HepG2 (cell line): Measurements from ENCODE around the gene CD163L1. TPM values are rescaled to one million over a fixed set of nuclear protein-coding genes. Genes with fewer than 3 reads are reported as not detected.

ENCODE experiments used
- ATAC-seq: fragments of 200-7000 bp; cut with Tn5 transposase; 3 replicates; pipeline ENCODE4 v1.9.1; 2020; ENCODE audit warnings: mild to moderate bottlenecking, moderate library complexity
- BruUV-seq: library from RNA; stranded (reverse); fragments of 400-500 nt; replicated peaks from 2 replicates; lab custom pipeline; 2021; lab: Mats Ljungman, UMichigan
- CTCF ChIA-PET: fragments of 300-600 bp; formaldehyde crosslinking; extraction: SDS; loops from one replicate; lab custom pipeline; 2021; ENCODE audit warnings: low total read pairs, inconsistent platforms, low intra/inter-chr PET ratio; lab: Yijun Ruan, JAX
- POLR2A ChIA-PET: fragments of 350-600 bp; sonication (Branson Sonifier 250); formaldehyde crosslinking; loops from one replicate; lab custom pipeline; 2020; ENCODE audit warnings: antibody characterized with exemption, inconsistent platforms; lab: Yijun Ruan, JAX
- DNase-seq: peaks from one replicate; pipeline ENCODE4 v3.0.0-alpha.2; 2015; ENCODE audit warnings: low spot score
- FAIRE-seq: peaks from 3 replicates; lab custom pipeline; 2011; peaks lifted over from hg19 to GRCh38; lab: Jason Lieb, UNC
- H2AFZ ChIP-seq: one replicate; pipeline ENCODE4 v1.6.1; 2011; ENCODE audit warnings: low read length, inconsistent platforms
- H3K27ac ChIP-seq: fragments of 300-600 bp; 3 replicates; pipeline ENCODE4 v1.8.0; 2011; ENCODE audit warnings: mixed run types, mild to moderate bottlenecking, mixed read lengths, low read length, inconsistent platforms; ENCODE audit not compliant: insufficient read depth; ENCODE audit errors: extremely low read length
- H3K27me3 ChIP-seq, 2 experiments: fragments of 200-600 bp in 1 of 2; 2 replicates in 1 of 2; 3 replicates in 1 of 2; pipeline versions ENCODE4 v1.6.0 to v1.8.0; 2011; ENCODE audit warnings: low read length in 2 of 2, mild to moderate bottlenecking in 2 of 2, moderate library complexity in 2 of 2, inconsistent platforms in 1 of 2; ENCODE audit not compliant: insufficient read depth in 2 of 2, control insufficient read depth in 1 of 2
- H3K36me3 ChIP-seq, 2 experiments: fragments of 200-600 bp in 1 of 2; replicated peaks in 1 of 2; 2 replicates in 1 of 2; 3 replicates in 1 of 2; pipeline versions ENCODE4 v1.5.1 to v1.8.0; 2011; ENCODE audit warnings: low read length in 2 of 2, inconsistent platforms in 1 of 2; ENCODE audit not compliant: insufficient read depth in 2 of 2, control insufficient read depth in 1 of 2
- H3K4me1 ChIP-seq: 2 replicates; pipeline ENCODE4 v1.5.1; 2012; ENCODE audit warnings: low read length, inconsistent platforms; ENCODE audit not compliant: insufficient read depth
- H3K4me2 ChIP-seq: 2 replicates; pipeline ENCODE4 v1.6.0; 2011; ENCODE audit warnings: low read depth, low read length, inconsistent platforms
- H3K4me3 ChIP-seq, 3 experiments: fragments of 200-600 bp in 1 of 3; sonication (generic), shearing (Covaris generic) in 1 of 3; replicated peaks in 1 of 3; 2 replicates each; pipeline ENCODE4 v1.5.1; 2011 to 2016; ENCODE audit warnings: low read length in 3 of 3, inconsistent platforms in 2 of 3, low read depth in 2 of 3, mild to moderate bottlenecking in 2 of 3, control low read depth in 1 of 3, mixed read lengths in 1 of 3; ENCODE audit not compliant: insufficient read depth in 1 of 3
- H3K79me2 ChIP-seq: one replicate; pipeline ENCODE4 v1.6.1; 2011; ENCODE audit warnings: low read length, inconsistent platforms; ENCODE audit not compliant: insufficient read depth
- H3K9ac ChIP-seq: 2 replicates; pipeline ENCODE4 v1.6.0; 2011; ENCODE audit warnings: mild to moderate bottlenecking, low read depth, low read length, inconsistent platforms; ENCODE audit not compliant: insufficient read depth
- H3K9me3 ChIP-seq: 2 replicates; pipeline ENCODE4 v1.5.1; 2012; ENCODE audit warnings: mild to moderate bottlenecking, low read length
- H4K20me1 ChIP-seq: 2 replicates; pipeline ENCODE4 v1.6.0; 2011; ENCODE audit warnings: inconsistent platforms, mild to moderate bottlenecking, low read length, moderate library complexity; ENCODE audit not compliant: insufficient read depth
- MAF1 ChIP-seq: sonication (generic); formaldehyde crosslinking; IDR thresholded peaks from 2 replicates; pipeline ENCODE4 v1.5.0; 2020; ENCODE audit warnings: missing genetic modification reagents, borderline replicate concordance
- NFIB ChIP-seq: sonication (generic); formaldehyde crosslinking; IDR thresholded peaks from 2 replicates; pipeline ENCODE4 v1.9.0; 2021; ENCODE audit warnings: missing genetic modification reagents, mild to moderate bottlenecking, borderline replicate concordance
- POLR2AphosphoS5 ChIP-seq: IDR thresholded peaks from 2 replicates; pipeline ENCODE4 v1.6.1; 2012; ENCODE audit warnings: low read depth, low read length
- ZNF136 ChIP-seq: sonication (generic); formaldehyde crosslinking; IDR thresholded peaks from 2 replicates; pipeline ENCODE4 v1.8.1; 2022; ENCODE audit warnings: low read depth, mild to moderate bottlenecking, moderate library complexity, missing genetic modification reagents
- ZNF3 ChIP-seq: IDR thresholded peaks from 2 replicates; pipeline ENCODE4 v1.7.0; 2017; ENCODE audit warnings: inconsistent platforms
- WGBS: methylation state at CpG from one replicate; pipeline ENCODE4 v1.1.6; 2017; ENCODE audit warnings: low lambda C conversion rate; 5-methylcytosine and 5-hydroxymethylcytosine counted together
- in situ Hi-C: cut with HindIII; loops from 2 replicates; pipeline ENCODE4 v1.10.0; 2017; ENCODE audit warnings: low pct_unique_long_range_greater_than_20kb; ENCODE audit not compliant: extremely low pct_ligation_motif_present
- intact Hi-C: fragments of 100-400 bp; cut with micrococcal nuclease; formaldehyde crosslinking; loops from one replicate; pipeline ENCODE4 v1.10.0; 2022; ENCODE audit not compliant: unreplicated experiment
- polyA plus RNA-seq, 8 experiments: library from polyadenylated mRNA; depleted of rRNA in 3 of 8; stranded (reverse) in 7 of 8; unstranded in 1 of 8; fragments of >200 nt; fragmentation: Illumina TruSeq in 4 of 8; extraction: Trizol in 4 of 8; gene quantifications; 2 replicates each; pipeline versions ENCODE4 v1.2.1 to v1.2.3, GENCODE V29; 2011 to 2016; ENCODE audit warnings: low read depth in 4 of 8, missing spikeins in 1 of 8, mixed read lengths in 1 of 8; ENCODE audit not compliant: insufficient read depth in 1 of 8
- total RNA-seq, 5 experiments: library from RNA; depleted of rRNA; stranded (reverse); fragments of >200 nt; fragmentation: Illumina TruSeq; extraction: Trizol; gene quantifications; 2 replicates each; pipeline ENCODE4 v1.2.3, GENCODE V29; 2016; ENCODE audit warnings: low read depth in 1 of 5
- TF ChIP-seq, protein P1 (sequence below): sonication (generic); formaldehyde crosslinking; IDR thresholded peaks from 2 replicates; pipeline ENCODE4 v1.5.0; 2020; ENCODE audit warnings: missing genetic modification reagents
- TF ChIP-seq, protein P2 (sequence below): IDR thresholded peaks from 2 replicates; pipeline ENCODE4 v1.6.1; 2012; ENCODE audit warnings: low read depth, low read length, improper control_type of control experiment
- TF ChIP-seq, protein P3 (sequence below): sonication (generic); formaldehyde crosslinking; IDR thresholded peaks from 2 replicates; pipeline ENCODE4 v1.4.0; 2020; ENCODE audit warnings: missing genetic modification reagents, borderline replicate concordance

Gene CD163L1
- total and polyA plus RNA-seq, 2 of the 13 experiments (the other 11 are each of a cell fraction or from before 2014, with no cell fraction given) = 3.4 to 6.8 TPM

DNA sequence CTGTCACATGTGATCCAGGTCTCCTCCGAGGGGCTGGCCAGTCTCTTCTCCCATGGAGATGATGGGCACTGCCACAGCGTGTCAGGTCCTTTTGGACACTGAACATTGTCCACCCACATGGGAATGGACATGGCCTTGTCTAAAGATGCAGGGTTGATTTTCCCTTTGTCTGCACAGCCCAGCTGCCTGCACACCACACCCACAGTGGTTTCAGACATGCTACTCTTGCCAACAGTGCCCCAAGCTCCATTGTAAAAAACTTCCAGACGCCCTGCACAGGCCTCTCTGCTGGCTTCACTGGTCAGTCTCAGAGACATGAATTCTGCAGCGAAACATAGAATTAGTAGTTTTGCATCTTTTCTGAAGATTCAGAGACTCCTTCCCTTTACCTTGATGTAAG lies 41.1 kb upstream of the CD163L1 start (continued):
- TF ChIP-seq ZNF136 (CRISPR knock-in tag) (no peak), MAF1 (CRISPR knock-in tag) (no peak), POLR2AphosphoS5 (no peak)
- TF ChIP-seq, protein P1, sequence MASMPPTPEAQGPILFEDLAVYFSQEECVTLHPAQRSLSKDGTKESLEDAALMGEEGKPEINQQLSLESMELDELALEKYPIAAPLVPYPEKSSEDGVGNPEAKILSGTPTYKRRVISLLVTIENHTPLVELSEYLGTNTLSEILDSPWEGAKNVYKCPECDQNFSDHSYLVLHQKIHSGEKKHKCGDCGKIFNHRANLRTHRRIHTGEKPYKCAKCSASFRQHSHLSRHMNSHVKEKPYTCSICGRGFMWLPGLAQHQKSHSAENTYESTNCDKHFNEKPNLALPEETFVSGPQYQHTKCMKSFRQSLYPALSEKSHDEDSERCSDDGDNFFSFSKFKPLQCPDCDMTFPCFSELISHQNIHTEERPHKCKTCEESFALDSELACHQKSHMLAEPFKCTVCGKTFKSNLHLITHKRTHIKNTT (CRISPR knock-in tag) = no peak

DNA sequence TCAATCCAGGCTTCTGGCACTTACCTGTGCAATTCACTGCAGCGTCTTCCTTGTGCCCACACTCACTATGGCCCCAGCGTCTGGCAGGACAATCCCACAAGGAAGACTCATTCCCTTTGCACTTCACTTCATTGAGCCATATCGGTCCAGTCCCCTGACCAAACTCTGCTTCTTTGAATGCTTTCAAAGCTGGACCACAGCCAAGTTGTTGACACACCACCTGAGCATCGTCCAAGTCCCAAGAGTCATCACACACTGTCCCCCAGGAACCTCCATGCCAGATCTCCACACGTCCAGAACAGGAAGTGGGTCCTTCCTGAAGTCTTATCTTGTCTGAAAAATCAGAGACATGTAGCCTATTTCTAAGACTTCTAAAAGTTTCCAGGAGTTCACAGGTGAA lies 39.4 kb upstream of the CD163L1 start:
- FAIRE-seq (no peak), DNase-seq (no peak), ATAC-seq (no peak)
- H3K36me3 ChIP-seq = no peaks in the 10 kb centered on the region
- no peaks in the 10 kb centered on the region for H3K79me2 ChIP-seq
- H3K4me3 ChIP-seq = no peak overlapping the region
- BruUV-seq = no TSS peak
- H4K20me1 ChIP-seq = no peaks in the 10 kb centered on the region
- in situ Hi-C loops = no loop called here
- CTCF ChIA-PET = no interaction called here
- no peak overlapping the region for H3K9ac ChIP-seq
- no peaks in the 10 kb centered on the region for H3K9me3 ChIP-seq
- no peak overlapping the region for H3K27ac ChIP-seq
- TF ChIP-seq NFIB (CRISPR knock-in tag) = no peak
- TF ChIP-seq, protein P2, sequence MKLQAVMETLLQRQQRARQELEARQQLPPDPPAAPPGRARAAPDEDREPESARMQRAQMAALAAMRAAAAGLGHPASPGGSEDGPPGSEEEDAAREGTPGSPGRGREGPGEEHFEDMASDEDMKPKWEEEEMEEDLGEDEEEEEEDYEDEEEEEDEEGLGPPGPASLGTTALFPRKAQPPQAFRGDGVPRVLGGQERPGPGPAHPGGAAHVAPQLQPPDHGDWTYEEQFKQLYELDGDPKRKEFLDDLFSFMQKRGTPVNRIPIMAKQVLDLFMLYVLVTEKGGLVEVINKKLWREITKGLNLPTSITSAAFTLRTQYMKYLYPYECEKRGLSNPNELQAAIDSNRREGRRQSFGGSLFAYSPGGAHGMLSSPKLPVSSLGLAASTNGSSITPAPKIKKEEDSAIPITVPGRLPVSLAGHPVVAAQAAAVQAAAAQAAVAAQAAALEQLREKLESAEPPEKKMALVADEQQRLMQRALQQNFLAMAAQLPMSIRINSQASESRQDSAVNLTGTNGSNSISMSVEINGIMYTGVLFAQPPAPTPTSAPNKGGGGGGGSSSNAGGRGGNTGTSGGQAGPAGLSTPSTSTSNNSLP = no peak
- TF ChIP-seq, protein P3, sequence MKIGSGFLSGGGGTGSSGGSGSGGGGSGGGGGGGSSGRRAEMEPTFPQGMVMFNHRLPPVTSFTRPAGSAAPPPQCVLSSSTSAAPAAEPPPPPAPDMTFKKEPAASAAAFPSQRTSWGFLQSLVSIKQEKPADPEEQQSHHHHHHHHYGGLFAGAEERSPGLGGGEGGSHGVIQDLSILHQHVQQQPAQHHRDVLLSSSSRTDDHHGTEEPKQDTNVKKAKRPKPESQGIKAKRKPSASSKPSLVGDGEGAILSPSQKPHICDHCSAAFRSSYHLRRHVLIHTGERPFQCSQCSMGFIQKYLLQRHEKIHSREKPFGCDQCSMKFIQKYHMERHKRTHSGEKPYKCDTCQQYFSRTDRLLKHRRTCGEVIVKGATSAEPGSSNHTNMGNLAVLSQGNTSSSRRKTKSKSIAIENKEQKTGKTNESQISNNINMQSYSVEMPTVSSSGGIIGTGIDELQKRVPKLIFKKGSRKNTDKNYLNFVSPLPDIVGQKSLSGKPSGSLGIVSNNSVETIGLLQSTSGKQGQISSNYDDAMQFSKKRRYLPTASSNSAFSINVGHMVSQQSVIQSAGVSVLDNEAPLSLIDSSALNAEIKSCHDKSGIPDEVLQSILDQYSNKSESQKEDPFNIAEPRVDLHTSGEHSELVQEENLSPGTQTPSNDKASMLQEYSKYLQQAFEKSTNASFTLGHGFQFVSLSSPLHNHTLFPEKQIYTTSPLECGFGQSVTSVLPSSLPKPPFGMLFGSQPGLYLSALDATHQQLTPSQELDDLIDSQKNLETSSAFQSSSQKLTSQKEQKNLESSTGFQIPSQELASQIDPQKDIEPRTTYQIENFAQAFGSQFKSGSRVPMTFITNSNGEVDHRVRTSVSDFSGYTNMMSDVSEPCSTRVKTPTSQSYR (CRISPR knock-in tag) = no peak
- TF ChIP-seq ZNF3 (CRISPR knock-in tag) = no peak
- POLR2A ChIA-PET = no interaction called here
- peaks cover 11% of the 10 kb centered on the region for H3K4me1 ChIP-seq
- WGBS = 31% methylated on average over 5 of the region's 5 CpGs
- intact Hi-C loops = no loop called here
- no peak overlapping the region for H3K4me2 ChIP-seq
- H2AFZ ChIP-seq = no peak overlapping the region
- H3K27me3 ChIP-seq = no peaks in the 10 kb centered on the region
